Activated CD8-positive, alpha-beta T cell treated with anti-CD3 and anti-CD28 coated beads for 36 hours (primary cell): ENCODE data around the gene CCDC102B. TPM values are rescaled to one million over a fixed set of nuclear protein-coding genes. Genes with fewer than 3 reads are reported as not detected.

Experiments used
- ATAC-seq: fragments of 200-7000 bp; cut with Tn5 transposase; one replicate; pipeline ENCODE4 v1.10.0; 2021; ENCODE audit warnings: mild to moderate bottlenecking, moderate library complexity
- CTCF ChIA-PET: fragments of 350-600 bp; sonication (Branson Sonifier 250); formaldehyde crosslinking; loops from one replicate; lab custom pipeline; 2021; ENCODE audit warnings: antibody characterized with exemption; lab: Charles Lee
- POLR2A ChIA-PET: fragments of 350-600 bp; sonication (Branson Sonifier 250); formaldehyde crosslinking; loops from one replicate; lab custom pipeline; 2021; ENCODE audit warnings: antibody characterized with exemption; lab: Charles Lee
- DNase-seq: peaks from one replicate; pipeline ENCODE4 v3.0.0-alpha.2; 2020
- H3K27ac Mint-ChIP-seq: one replicate; pipeline ENCODE4 v1.8.0; 2021; ENCODE audit warnings: mild to moderate bottlenecking, mixed read lengths
- H3K27me3 Mint-ChIP-seq: one replicate; pipeline ENCODE4 v1.8.0; 2021; ENCODE audit warnings: mixed read lengths
- H3K36me3 Mint-ChIP-seq: one replicate; pipeline ENCODE4 v1.8.0; 2021; ENCODE audit warnings: low read depth, mixed read lengths
- H3K4me1 Mint-ChIP-seq: one replicate; pipeline ENCODE4 v1.8.0; 2021; ENCODE audit warnings: low read depth, mixed read lengths
- H3K4me3 Mint-ChIP-seq: one replicate; pipeline ENCODE4 v1.8.0; 2021; ENCODE audit warnings: mild to moderate bottlenecking, moderate library complexity, mixed read lengths
- H3K9me3 Mint-ChIP-seq: one replicate; pipeline ENCODE4 v1.8.0; 2021; ENCODE audit warnings: mixed read lengths
- CTCF ChIP-seq: fragments of 200-600 bp; IDR thresholded peaks from one replicate; pipeline ENCODE4 v1.8.0; 2022; ENCODE audit warnings: antibody characterized with exemption, mild to moderate bottlenecking
- intact Hi-C: fragments of 100-400 bp; cut with micrococcal nuclease; formaldehyde crosslinking; loops from one replicate; pipeline ENCODE4 v1.10.0; 2022
- total RNA-seq, 2 experiments: library from RNA; stranded (reverse); gene quantifications; one replicate each; pipeline ENCODE4 v1.2.3, GENCODE V29; 2021

Gene CCDC102B
- total RNA-seq, 2 experiments from 2014 or later = 0.95 to 2.1 TPM

DNA sequence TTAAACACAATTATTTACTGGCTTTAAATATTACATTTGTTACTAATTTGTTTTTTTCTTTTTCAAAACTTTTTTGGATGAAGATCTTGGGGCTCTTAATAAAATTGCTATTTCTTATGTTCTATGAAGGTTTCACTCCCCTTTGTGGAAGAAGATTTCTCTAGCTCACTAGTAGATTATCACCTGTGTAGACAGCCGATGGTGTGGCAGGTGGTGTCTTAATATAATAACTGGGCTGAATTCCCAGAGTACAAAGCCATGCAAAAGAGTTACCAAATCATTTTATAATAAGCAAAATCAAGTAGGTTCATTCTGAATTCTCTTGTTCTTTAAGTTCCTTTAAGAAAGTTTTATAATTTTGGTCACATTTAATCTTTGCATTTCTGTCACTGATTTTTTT lies 233.7 kb downstream of the CCDC102B start:
- Mint-ChIP-seq H3K36me3 (no peaks in the 10 kb centered on the region), H3K27ac (no peak overlapping the region), H3K9me3 (no peaks in the 10 kb centered on the region), H3K4me3 (no peak overlapping the region), H3K27me3 (no peaks in the 10 kb centered on the region), H3K4me1 (no peaks in the 10 kb centered on the region)
- POLR2A ChIA-PET = no interaction called here
- intact Hi-C loops = no loop called here
- DNase-seq (no peak), ATAC-seq (no peak)
- CTCF ChIA-PET = no interaction called here
- TF ChIP-seq CTCF = no peak

GRCh38 chr18:69032009-69032408 lies 234.1 kb downstream of the CCDC102B start:
- H3K4me3 Mint-ChIP-seq = no peak overlapping the region
- ChIA-PET POLR2A (no interaction called here), CTCF (no interaction called here)
- DNase-seq (no peak), ATAC-seq (no peak)
- intact Hi-C loops = no loop called here
- no peaks in the 10 kb centered on the region for H3K4me1 Mint-ChIP-seq
- TF ChIP-seq CTCF = no peak
- H3K9me3 Mint-ChIP-seq = no peaks in the 10 kb centered on the region
- H3K27ac Mint-ChIP-seq = no peak overlapping the region
- no peaks in the 10 kb centered on the region for H3K36me3 Mint-ChIP-seq
- H3K27me3 Mint-ChIP-seq = no peaks in the 10 kb centered on the region

GRCh38 chr18:69035756-69036155 lies 237.9 kb downstream of the CCDC102B start:
- no peak overlapping the region for H3K4me3 Mint-ChIP-seq
- ATAC-seq (no peak), DNase-seq (no peak)
- intact Hi-C loops = no loop called here
- POLR2A ChIA-PET = no interaction called here
- TF ChIP-seq CTCF = no peak
- no peaks in the 10 kb centered on the region for H3K36me3 Mint-ChIP-seq
- H3K4me1 Mint-ChIP-seq = no peaks in the 10 kb centered on the region
- CTCF ChIA-PET = no interaction called here
- no peak overlapping the region for H3K27ac Mint-ChIP-seq
- H3K9me3 Mint-ChIP-seq = no peaks in the 10 kb centered on the region
- no peaks in the 10 kb centered on the region for H3K27me3 Mint-ChIP-seq

DNA sequence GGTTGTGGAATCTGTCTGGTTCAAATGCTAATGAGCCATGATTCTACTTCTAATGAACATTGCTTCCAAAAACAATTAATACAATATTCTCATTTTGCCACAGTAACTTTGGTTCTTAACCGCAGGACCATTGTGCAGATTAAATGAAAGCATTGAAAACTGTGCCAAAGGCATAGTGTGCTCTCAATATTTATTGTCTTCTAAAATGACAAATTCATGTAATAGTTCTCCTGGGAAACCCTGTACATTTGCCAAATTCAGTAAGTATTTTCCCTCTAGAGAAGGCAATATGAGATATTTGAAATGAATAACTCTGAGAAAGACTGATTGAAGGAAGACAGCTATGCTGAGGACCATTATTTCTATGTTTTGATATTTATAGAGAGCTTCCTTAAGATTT lies 246.3 kb downstream of the CCDC102B start:
- Mint-ChIP-seq H3K36me3 (no peaks in the 10 kb centered on the region), H3K27ac (no peak overlapping the region), H3K9me3 (no peaks in the 10 kb centered on the region), H3K4me3 (no peak overlapping the region), H3K27me3 (no peaks in the 10 kb centered on the region), H3K4me1 (no peaks in the 10 kb centered on the region)
- no peak for DNase-seq
- TF ChIP-seq CTCF = no peak
- intact Hi-C loops = no loop called here
- ChIA-PET CTCF (no interaction called here), POLR2A (no interaction called here)
- ATAC-seq = no peak

DNA sequence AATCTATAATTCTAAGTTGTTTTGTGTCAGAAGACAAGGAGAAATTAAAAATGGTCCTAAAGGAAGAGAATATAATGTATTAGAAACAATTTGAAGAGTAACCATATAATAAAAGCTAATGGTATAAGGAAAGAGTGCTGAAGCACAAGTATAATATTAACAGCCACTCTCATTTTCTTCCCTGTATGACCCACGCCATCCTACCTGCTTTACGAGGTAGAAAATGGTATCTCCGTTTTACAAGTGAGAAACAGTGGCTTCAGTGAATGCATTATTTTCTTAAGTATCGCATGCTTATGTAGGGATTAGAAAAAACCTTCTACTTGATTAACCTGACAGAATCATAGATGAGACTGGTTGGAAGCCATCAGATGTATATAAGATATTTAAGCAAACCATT lies 266.2 kb downstream of the CCDC102B start:
- Mint-ChIP-seq H3K4me3 (no peak overlapping the region), H3K27me3 (no peaks in the 10 kb centered on the region), H3K27ac (no peak overlapping the region), H3K36me3 (no peaks in the 10 kb centered on the region), H3K4me1 (no peaks in the 10 kb centered on the region), H3K9me3 (no peaks in the 10 kb centered on the region)
- TF ChIP-seq CTCF = no peak
- ChIA-PET CTCF (no interaction called here), POLR2A (no interaction called here)
- ATAC-seq (no peak), DNase-seq (no peak)
- intact Hi-C loops = no loop called here
